Measurements from ENCODE around the gene PHF11. TPM values are rescaled to one million over a fixed set of nuclear protein-coding genes. Genes with fewer than 3 reads are reported as not detected.
A peak's percentile ranks its signal among the peaks of the same experiment; 100 is the strongest.

Gene PHF11
- total RNA-seq (2016; rRNA removed; fragmentation: Illumina TruSeq; extraction: Trizol): 9.0 and 15.8 TPM in 2 replicates
- total RNA-seq (2016; cell fraction: cytosol; rRNA removed; fragmentation: Illumina TruSeq; extraction: Trizol; ENCODE audit: low read depth): 3.5 and 8.1 TPM in 2 replicates
- 9.8 and 12.7 TPM in 2 replicates for total RNA-seq (2016; cell fraction: insoluble cytoplasmic fraction; rRNA removed; fragmentation: Illumina TruSeq; extraction: Trizol)
- total RNA-seq (2016; cell fraction: membrane; rRNA removed; fragmentation: Illumina TruSeq; extraction: Trizol): 9.7 and 10.0 TPM in 2 replicates
- total RNA-seq (2016; cell fraction: nucleus; rRNA removed; fragmentation: Illumina TruSeq; extraction: Trizol): 18.8 and 22.6 TPM in 2 replicates
- 17.5 and 22.0 TPM in 2 replicates for polyA plus RNA-seq (2011; rRNA removed)
- polyA plus RNA-seq (2011; cell fraction: cytosol; rRNA removed): 4.7 and 6.0 TPM in 2 replicates
- 36.1 and 40.1 TPM in 2 replicates for polyA plus RNA-seq (2011; cell fraction: nucleus; rRNA removed)
- polyA plus RNA-seq (2012): 14.5 TPM in 2 replicates
- 5.2 and 6.8 TPM in 2 replicates for polyA plus RNA-seq (2016; cell fraction: cytosol; fragmentation: Illumina TruSeq; extraction: Trizol; ENCODE audit: low read depth)
- 10.5 and 12.9 TPM in 2 replicates for polyA plus RNA-seq (2016; cell fraction: insoluble cytoplasmic fraction; fragmentation: Illumina TruSeq; extraction: Trizol; ENCODE audit: low read depth)
- polyA plus RNA-seq (2016; cell fraction: membrane; fragmentation: Illumina TruSeq; extraction: Trizol; ENCODE audit: low read depth): 7.1 and 7.3 TPM in 2 replicates
- 55.0 and 55.4 TPM in 2 replicates for polyA plus RNA-seq (2016; cell fraction: nucleus; fragmentation: Illumina TruSeq; extraction: Trizol; ENCODE audit: insufficient read depth, low read depth)
- 6.7 and 7.2 TPM in 2 replicates for polyA minus RNA-seq (2011; rRNA and poly(A)+ RNA removed; ENCODE audit: low replicate concordance)
- 3.6 and 5.0 TPM in 2 replicates for polyA minus RNA-seq (2011; cell fraction: cytosol; rRNA and poly(A)+ RNA removed)
- 23.8 and 26.6 TPM in 2 replicates for polyA minus RNA-seq (2011; cell fraction: nucleus; rRNA and poly(A)+ RNA removed)
- Bru-seq, nascent RNA: percentile 64 among the genes with signal in this experiment
- percentile 79 among the genes with signal in this experiment for BruChase-seq, experiment 1, labeled RNA remaining after a 6-hour chase
- percentile 74 among the genes with signal in this experiment for BruChase-seq, experiment 2, labeled RNA remaining after a 2-hour chase
- long read RNA-seq, experiment 1, transcript PHF11-202 (10 exons, 1,359 nt): major isoform, 7 of 9 reads
- long read RNA-seq, experiment 1, partial matches to known transcripts: 1 of 9 reads
- long read RNA-seq, experiment 1, other reads (novel, unspliced or antisense): 0 of 9 reads
- long read RNA-seq, experiment 2, partial matches to known transcripts: 0 of 6 reads
- long read RNA-seq, experiment 2, other reads (novel, unspliced or antisense): 1 of 6 reads

DNA sequence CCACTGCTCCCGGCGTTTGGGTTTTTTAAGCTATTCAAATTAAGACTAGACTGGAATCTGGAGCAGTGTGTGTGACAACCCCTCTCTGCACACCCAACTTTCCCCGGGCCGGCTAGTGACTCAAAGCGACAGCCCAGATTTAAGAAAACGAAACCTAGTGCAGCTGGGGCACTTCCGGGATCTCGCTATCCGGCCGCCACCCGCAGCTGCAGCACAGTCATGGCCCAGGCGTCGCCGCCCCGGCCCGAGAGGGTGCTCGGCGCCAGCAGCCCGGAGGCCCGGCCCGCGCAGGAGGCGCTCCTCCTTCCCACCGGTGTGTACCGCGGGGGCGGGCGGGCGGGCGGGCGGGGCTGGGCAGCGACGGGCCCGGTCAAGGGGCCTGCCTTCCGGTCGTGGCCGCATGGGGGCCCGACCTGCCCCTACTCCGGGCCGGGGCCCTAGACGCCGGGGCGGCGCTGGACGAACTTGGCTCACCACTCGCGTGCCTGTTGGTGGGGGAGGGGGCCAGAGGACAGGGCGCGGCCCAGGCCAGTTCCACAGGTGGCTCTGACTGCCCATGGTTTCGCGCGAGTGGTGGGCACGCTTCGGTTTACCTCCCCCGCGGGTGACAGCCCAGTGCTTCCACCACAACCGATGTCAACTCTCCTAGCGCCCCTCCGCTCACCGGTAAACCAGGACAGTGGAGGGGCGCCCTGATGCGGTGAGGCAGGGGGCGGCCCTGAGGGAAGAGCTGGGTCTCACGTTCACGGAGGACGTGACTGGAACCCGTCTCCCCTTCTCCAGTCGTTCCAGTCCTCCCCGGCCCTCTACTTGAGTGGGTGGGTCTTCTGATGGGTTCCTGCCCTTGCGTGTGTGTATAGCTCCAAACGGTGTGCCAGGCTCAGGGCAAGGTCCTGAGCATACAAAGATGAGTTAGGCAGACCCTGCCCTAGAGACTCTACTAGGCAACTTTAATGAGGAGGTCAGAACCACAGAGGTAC is at the start of gene PHF11:
TSS of gene PHF11 (plus strand) at position 171 of the 980 bp plus-strand sequence. CDS start at position 220, 49 bp downstream.
- Histone ChIP-seq H3K4me1 (ENCODE audit: insufficient read depth, low read length) (peaks cover 21% of the 10 kb centered on the region), H3K4me2 (ENCODE audit: low read depth, low read length) (peak within 1 kb of the TSS; percentile 82), H3K27me3 (ENCODE audit: control insufficient read depth in 1 of 2, insufficient read depth in 2 of 2, low read length in 2 of 2) (no peaks in the 10 kb centered on the region), H3K27ac (ENCODE audit: extremely low read length, insufficient read depth, low read length) (peak within 1 kb of the TSS; percentile 95), H3K79me2 (ENCODE audit: insufficient read depth, low read length) (no peaks in the 10 kb centered on the region), H3K36me3 (replicated peaks in 1 of 2; ENCODE audit: control insufficient read depth in 1 of 2, insufficient read depth in 2 of 2, low read length in 2 of 2) (no peaks in the 10 kb centered on the region), H3K9me3 (ENCODE audit: low read length) (no peaks in the 10 kb centered on the region), H3K9ac (ENCODE audit: insufficient read depth, low read depth, low read length) (peak within 1 kb of the TSS; percentile 75), H3K4me3 (replicated peaks in 1 of 3; ENCODE audit: insufficient read depth in 1 of 3, low read depth in 2 of 3, low read length in 3 of 3) (peak within 1 kb of the TSS; percentile 65 to 77 (median 75)), H2AFZ (ENCODE audit: low read length) (no peak within 1 kb of the TSS), H4K20me1 (ENCODE audit: insufficient read depth, low read length) (no peaks in the 10 kb centered on the region)
- no TSS peak for BruUV-seq (replicated peaks)
- ATAC-seq: peak; percentile 90
- WGBS (ENCODE audit: low lambda C conversion rate): 34% methylated on average over 12 of the region's 71 CpGs
- CTCF ChIA-PET (ENCODE audit: low intra/inter-chr PET ratio, low total read pairs): no interaction called here
- in situ Hi-C loops (cut with HindIII; ENCODE audit: extremely low pct_ligation_motif_present, low pct_unique_long_range_greater_than_20kb) (no loop called here), intact Hi-C loops (cut with micrococcal nuclease; ENCODE audit: unreplicated experiment) (loop anchor here (2.0 to 5.0 kb wide), 2 partner anchors 29 to 44 kb away; no protein-coding TSS in a partner anchor)
- FAIRE-seq: no peak
- DNase-seq (ENCODE audit: low spot score): peak; percentile 63
- POLR2A ChIA-PET: interaction anchor here (1.0 to 4.4 kb wide), 7 partner anchors 10 to 182 kb away, joined by 3 to 47 read pairs (median 6); partner anchors contain the start of genes CAB39L, RCBTB1 and SETDB2
- TF ChIP-seq, protein P1, sequence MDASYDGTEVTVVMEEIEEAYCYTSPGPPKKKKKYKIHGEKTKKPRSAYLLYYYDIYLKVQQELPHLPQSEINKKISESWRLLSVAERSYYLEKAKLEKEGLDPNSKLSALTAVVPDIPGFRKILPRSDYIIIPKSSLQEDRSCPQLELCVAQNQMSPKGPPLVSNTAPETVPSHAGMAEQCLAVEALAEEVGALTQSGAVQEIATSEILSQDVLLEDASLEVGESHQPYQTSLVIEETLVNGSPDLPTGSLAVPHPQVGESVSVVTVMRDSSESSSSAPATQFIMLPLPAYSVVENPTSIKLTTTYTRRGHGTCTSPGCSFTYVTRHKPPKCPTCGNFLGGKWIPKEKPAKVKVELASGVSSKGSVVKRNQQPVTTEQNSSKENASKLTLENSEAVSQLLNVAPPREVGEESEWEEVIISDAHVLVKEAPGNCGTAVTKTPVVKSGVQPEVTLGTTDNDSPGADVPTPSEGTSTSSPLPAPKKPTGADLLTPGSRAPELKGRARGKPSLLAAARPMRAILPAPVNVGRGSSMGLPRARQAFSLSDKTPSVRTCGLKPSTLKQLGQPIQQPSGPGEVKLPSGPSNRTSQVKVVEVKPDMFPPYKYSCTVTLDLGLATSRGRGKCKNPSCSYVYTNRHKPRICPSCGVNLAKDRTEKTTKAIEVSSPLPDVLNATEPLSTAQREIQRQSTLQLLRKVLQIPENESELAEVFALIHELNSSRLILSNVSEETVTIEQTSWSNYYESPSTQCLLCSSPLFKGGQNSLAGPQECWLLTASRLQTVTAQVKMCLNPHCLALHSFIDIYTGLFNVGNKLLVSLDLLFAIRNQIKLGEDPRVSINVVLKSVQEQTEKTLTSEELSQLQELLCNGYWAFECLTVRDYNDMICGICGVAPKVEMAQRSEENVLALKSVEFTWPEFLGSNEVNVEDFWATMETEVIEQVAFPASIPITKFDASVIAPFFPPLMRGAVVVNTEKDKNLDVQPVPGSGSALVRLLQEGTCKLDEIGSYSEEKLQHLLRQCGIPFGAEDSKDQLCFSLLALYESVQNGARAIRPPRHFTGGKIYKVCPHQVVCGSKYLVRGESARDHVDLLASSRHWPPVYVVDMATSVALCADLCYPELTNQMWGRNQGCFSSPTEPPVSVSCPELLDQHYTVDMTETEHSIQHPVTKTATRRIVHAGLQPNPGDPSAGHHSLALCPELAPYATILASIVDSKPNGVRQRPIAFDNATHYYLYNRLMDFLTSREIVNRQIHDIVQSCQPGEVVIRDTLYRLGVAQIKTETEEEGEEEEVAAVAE (CRISPR knock-in tag; IDR thresholded peaks at IDR 0.05; ENCODE audit: borderline replicate concordance): no peak
- TF ChIP-seq MXI1 (IDR thresholded peaks at IDR 0.05; ENCODE audit: borderline replicate concordance, low read depth, low read length) (peak; percentile 45; the same call in 1 of the 3 replicates), FOSL2 (CRISPR knock-in tag; IDR thresholded peaks at IDR 0.05) (peak; percentile 27; the same call in 1 of the 2 replicates), ARNTL (CRISPR knock-in tag; IDR thresholded peaks at IDR 0.05) (no peak), SP1 (IDR thresholded peaks at IDR 0.05) (no peak), SP1 (CRISPR knock-in tag; IDR thresholded peaks at IDR 0.05) (no peak), RAD51 (IDR thresholded peaks at IDR 0.05; ENCODE audit: borderline replicate concordance) (no peak), ZNF274 (CRISPR knock-in tag; IDR thresholded peaks at IDR 0.05) (no peak), BRCA1 (CRISPR knock-in tag; IDR thresholded peaks at IDR 0.05) (no peak), HDAC2 (CRISPR knock-in tag; IDR thresholded peaks at IDR 0.05) (no peak), MNT (IDR thresholded peaks at IDR 0.05) (no peak), MYNN (CRISPR knock-in tag; IDR thresholded peaks at IDR 0.05; ENCODE audit: low read depth) (no peak), SATB2 (CRISPR knock-in tag; IDR thresholded peaks at IDR 0.05) (no peak)

All from HepG2 (cell line).